Stimulated activated CD4-positive, alpha-beta T cell treated with anti-CD3 and anti-CD28 coated beads, TNF-alpha, amount 100 ng/mL, for 24 hours (primary cell): ENCODE data around the gene PI4KA.
A peak's percentile ranks its signal among the peaks of the same experiment; 100 is the strongest.
"Not testable (repeated sequence)": the region's sequence is repeated elsewhere in the genome, so short reads cannot be mapped to it uniquely, and the experiment has no call there.

ENCODE experiments used
- DNase-seq, 3 experiments: peaks; one replicate each; pipeline ENCODE4 v3.0.0-alpha.2; 2020; ENCODE audit warnings: low read depth in 3 of 3

Gene PI4KA

DNA sequence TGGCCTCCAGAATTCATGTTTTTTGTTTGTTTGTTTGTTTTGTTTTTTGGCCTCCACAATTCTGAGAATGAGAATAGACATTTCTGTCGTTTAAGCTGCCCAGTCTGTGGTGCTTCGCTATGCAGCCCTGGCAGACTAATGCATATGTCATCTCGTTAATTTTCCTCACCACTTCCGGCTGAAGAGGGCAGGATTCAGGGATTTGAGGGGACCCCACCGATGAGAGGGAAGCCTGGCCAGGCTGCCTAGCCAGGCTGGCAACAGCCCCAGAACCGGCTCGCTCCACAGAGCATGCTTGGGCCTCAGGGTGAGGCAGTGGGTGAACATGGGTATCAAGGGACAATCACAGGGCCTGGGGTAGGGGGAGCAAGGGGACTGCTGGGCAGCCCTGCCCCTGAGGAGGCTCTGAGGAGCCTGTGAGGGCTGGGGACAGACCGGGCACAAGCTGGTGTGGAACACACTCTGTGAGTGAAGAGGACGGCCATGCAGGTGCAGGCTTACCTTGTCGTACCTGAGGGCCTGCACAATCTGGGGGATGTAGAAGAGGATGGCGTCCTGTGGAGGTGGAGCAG lies 132.5 kb downstream of the PI4KA start:
- no peak for DNase-seq

GRCh38 chr22:20724676-20725454 lies 133.7 kb downstream of the PI4KA start:
- no peak for DNase-seq

DNA sequence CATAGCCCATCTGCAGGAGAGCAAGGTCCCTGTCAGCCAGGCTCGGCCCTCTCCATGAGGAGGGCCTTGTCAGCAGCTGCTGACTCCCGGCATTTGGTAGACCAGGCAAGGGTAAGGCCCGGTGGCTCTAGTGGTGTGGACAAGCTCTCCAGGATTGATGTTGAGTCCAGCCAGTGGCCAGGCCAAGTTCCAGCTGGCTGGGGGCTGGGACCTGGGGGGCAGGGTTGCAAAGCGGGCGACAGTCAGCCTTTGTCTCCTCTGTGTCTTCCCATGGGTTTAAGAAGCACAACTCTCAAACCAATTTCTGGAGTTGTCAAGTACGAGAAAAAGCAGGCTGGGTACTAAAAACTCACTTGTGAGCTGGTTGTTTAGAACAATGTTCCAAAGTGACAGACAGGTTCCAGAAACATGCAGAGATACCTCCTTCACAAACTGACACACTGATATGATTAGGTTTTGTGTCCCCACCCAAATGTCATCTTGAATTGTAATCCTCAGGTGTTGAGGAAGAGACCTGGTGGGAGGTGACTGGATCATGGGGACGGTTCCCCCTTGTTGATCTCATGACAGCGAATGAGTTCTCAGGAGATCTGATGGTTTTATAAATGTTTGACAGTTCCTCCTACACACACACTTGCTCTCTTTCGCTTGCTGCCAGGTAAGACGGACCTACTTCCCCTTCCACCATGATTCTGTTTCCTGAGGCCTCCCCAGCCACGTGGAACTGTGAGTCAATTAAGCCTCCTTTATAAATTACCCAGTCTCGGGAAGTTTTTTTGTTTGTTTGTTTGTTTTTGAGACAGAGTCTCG lies 137.0 kb downstream of the PI4KA start:
- DNase-seq, result no peak

DNA sequence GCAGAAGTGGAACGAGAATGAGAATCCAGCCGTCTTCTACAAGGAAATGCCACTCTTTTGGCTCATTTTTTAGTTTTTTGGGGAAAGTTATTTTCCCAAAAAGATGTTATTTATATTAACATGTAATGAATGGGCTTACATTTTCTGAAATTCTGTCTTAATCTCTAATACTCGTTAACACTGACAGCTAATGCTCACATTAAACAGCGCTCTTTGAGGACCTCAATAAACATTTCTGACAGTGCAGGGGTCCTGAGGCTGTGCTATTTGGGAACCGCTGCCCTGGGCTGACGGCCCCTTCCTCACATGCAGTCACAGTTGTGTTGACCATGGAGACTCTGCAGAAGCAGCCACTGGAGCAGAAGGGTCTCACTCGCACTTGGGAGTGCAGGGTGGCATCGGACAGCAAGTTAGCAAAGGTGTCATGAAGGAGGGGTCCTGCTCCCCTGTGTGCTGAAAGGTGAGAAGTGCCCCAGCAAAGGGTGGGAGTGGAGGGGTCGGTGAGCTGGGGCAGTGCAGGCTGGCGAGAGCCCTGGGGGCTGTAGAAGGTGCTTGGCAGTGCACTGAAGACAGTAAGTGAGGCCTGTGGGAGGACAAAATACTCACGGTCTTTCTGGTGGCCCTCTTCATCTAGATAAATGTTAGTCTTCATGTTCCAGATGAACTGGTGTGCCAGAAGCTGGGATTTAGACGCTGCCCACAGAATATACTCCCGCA lies 137.8 kb downstream of the PI4KA start:
- DNase-seq, result no peak

DNA sequence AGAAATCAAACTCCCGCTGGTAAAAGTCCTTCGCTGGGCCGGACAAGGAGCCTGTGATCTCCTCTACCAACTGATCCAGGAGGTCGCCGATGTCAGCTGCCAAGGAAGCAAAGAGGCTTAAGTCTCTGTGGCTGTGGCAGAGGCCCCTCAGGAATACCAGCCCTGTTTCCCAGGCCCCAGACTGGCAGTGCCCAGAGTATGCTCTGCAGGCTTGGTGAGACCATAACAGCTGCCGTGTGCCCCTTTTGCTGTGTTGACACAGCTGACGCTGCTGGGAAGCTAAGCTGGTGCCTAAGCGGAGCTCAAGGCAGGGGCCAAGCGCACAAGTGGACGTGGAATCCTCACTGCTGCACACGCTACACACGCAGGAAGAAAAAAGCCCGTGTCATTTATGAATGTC lies 139.9 kb downstream of the PI4KA start:
- DNase-seq, result not testable (repeated sequence)

DNA sequence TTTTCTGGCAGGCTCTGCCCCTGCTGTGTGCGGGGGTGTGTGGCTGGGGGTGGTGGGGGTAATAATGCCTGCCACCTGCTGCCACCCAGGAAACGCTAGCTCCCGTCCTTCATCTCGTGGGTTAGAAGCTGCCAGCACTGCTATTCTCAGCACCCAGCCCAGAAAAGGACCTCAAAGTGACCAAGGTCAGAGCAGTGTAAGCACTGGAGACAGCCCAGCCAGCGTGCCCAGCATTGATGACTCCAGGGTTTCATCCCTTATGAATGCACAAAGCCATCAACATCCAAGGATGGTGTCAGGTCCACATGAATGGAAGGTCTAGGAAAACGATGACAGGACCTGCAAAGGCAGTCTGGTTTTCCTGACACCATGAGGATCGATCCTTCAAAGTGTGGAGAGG lies 140.6 kb downstream of the PI4KA start:
- DNase-seq, result not testable (repeated sequence)

DNA sequence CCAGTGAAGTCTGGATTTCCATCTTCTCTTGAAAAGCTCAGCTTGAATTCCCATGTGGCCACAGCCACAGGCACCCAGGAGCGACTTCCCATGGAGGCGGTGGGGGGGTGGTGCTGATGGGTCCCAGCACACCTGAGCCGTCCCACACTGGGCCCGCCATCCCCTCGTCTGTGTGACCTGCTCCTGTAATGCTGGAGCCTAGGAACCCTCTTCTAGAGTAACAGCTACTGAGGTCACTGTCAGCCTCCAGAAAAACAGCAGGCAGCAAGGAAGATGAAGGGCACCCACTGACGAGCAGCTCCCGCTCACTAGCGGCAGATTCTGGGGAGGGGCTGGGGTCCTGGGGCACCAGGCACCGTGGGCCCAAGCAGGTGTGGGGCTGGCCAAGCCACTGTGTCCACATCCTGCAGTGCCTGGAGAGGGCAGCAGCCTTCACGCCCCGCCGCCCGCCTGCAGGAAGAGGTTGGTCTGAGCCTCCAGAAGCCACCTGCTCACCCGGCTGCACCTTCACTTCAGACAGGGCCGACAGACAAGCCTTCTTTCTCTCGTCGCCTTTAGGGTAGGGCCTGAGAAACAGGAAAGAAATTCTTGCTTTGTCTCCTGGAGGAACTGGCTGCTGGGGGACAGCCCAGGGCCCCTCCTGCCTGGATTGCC lies 141.3 kb downstream of the PI4KA start:
- DNase-seq, result not testable (repeated sequence)

DNA sequence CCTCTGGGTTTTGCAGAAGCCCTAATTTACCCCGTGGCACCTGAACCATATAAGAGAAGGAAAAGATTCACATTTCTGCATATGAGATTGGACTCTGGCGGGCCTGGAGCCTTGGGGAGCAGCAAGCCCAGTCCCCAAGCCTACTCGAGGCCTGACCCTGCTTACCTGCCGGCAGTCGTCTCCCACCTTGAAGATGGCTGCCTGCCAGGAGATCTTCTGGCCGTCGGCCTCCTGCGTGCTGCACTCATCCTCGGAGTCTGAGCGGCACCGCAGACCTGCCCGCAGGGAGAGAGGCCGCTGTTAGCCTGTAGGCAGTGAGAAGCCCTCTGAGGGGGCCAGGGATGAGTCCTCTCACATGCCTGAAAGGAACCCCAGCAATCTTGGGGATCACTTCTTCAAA lies 145.5 kb downstream of the PI4KA start:
- DNase-seq, result not testable (repeated sequence)

DNA sequence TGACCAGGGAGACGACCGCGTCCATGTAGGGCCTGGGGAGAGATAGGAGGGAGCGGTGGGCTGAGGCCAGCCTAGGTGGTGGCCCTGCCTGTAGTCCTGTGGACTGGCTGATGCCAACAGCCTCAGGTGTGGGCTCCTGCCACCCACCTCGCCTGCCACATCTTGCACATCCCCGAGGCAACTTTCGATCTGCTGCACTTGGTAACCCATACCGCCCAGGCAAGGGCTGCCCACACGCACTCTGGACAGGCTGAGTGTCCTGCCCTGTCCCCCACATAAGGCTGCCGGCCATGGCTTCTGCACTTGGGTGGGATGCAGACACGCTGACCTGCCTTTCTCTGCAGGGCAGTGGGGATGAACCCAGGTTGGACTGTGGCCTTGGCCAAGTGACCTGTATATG lies 148.6 kb downstream of the PI4KA start:
- DNase-seq, result not testable (repeated sequence)

DNA sequence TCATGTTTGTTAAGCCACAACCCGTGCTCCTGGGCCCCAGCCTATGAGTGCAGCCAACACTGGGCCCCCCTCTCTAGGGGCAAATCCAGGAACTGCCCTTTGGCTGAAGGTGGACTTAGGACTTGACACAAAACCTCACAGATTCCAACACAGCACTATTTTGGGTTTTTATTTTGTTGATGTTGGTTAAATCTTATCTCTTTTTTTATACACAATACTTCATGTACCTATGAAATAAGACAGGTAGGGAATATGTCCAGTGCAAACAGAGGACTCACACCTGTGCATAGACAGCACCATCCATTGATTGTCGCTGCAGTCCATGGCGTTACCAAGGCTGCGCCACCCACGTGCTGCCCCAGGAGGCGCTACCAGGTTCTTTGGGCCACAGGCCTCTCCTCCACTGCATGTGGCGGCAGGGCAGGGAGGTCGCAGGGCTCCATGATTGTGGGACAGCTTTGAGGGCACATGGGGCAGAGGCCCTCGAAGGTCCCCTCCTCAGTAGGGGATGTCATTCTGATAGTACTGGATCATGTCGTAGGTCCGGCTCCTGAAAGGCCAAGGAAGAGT lies 151.0 kb downstream of the PI4KA start:
- DNase-seq, result not testable (repeated sequence)

DNA sequence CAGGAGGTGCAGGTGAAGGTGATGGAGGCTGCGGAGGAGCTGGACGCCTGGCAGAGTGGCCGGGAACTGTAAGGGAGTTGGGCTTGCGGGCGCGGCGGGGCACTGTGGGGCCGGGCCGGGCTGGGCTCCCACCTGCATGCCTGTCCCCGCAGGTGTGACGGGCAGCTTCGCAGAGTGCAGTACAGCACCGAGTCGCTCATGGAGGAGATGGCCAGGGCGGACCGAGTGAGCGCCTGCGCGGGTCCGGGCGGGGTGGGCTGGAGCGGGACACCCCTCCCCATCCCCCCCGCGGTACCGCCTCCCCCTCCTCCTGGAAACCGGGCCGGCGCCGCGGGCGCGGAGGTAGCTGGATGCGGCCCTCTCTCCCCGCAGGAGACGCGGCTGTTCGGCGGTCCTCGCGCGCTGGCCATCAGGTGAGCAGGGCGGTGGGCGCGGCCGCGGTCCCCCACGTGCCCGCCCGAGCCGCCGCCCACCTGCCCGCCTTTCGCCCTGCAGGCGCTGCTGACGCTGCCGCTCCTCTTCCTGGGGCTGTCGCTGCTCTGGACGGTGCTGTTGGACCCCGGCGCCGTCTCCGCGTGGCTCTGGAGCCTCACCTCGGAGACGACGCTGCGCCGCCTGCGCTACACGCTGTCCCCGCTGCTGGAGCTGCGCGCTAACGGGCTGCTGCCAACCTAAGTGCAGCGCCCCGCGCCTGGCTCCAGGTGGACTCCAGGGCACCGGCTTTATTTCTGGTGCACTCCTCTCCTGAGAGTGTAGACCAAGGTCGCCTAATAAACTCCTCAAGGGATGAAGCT lies 154.6 kb downstream of the PI4KA start:
- not testable (repeated sequence) for DNase-seq

DNA sequence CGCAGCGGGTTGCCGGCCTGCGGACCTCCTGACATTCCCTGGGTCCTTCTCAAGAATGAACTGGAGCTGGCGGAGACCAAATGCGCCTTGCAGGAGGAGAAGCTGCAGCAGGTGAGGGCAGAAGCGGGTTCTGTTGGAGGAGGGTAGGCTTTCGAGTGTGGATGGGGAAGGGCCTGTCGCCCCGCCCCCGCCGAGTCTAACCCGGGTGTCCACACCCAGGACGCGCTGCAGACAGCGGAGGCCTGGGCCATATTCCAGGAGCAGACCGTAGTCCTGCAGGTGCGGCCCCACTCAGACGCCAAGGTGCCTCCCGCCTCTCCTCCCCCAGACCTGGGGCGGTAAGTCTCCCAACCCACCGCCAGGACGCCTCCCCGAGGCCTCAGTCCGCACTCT lies 155.2 kb downstream of the PI4KA start:
- peak in 1 of 3 experiments; percentile 30 for DNase-seq

- DNase-seq, result peak; percentile 93 to 97 (median 96)
Observed at GRCh38 chr22:20702546-20703413, 155.8 kb downstream of the PI4KA start.

DNA sequence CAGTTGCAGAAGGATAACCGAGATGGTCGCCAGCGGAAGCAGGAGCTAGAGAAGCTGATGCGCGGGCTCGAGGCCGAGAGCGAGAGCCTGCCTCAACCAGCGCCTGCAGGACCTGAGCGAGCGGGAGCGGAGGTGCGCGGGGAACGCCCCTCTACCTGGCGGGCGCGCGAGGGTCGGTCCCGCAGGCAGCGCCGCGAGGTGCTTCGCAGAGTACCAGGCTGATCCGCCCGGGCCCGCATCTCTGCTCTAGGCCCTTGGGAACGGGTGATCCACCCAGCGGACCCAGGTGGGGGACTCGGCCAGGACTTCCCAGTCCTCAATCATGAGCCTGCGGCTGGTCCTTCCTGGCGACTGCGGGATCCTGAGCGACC lies 156.5 kb downstream of the PI4KA start:
- peak in 1 of 3 experiments; percentile 11 for DNase-seq

DNA sequence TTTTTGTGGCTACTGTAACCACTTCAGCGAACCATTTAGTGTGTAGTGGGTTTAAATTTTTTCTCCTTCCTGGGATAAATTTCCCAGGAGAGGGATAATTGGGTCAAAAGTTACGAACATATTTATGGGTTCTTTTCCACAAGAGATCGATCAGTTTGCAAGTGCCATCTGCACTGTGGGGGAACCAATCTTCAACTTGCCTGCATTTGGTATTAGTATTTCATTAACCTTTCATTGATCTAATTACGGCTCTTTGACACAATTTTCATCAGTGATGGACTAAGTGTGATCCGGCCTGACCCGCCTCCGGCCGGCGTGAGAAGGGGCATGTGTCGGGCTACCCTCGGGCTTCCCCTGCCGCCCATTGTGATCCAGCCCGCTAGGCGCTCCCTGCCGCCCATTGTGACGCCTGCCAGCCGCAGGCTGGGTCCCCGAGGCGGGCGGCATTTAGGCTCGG lies 156.9 kb downstream of the PI4KA start:
- DNase-seq, result not testable (repeated sequence)

DNA sequence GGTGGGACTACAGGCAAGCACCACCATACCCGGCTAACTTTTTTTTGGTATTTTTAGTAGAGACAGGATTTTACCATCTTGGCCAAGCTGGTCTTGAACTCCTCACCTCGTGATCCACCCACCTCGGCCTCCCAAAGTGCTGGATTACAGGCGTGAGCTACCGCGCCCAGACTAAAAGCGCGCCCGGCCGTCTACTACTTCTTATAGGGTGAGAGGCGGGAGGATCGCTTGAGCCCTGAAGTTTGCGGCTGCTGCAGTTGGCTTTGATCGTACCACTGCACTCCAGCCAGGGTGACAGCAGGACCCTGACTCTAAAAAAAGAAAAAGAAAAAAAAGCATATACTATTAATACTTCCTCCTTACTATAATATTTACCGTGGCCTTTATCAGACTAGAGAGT lies 158.3 kb downstream of the PI4KA start:
- not testable (repeated sequence) for DNase-seq

DNA sequence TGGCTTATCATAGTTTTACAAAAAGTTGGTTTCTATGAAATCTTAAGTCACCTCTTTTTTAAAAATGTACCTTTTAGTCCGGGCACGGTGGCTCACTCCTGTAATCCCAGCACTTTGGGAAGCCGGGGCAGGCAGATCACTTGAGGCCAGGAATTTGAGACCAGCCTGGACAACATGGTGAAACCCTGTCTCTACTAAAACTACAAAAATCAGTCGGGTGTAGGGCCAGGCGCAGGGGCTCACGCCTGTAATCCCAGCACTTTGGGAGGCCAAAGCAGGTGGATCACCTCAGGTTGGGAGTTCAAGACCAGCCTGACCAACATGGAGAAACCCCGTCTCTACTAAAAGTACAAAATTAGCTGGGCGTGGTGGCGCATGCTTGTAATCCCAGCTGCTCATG lies 158.8 kb downstream of the PI4KA start:
- DNase-seq, result not testable (repeated sequence)

DNA sequence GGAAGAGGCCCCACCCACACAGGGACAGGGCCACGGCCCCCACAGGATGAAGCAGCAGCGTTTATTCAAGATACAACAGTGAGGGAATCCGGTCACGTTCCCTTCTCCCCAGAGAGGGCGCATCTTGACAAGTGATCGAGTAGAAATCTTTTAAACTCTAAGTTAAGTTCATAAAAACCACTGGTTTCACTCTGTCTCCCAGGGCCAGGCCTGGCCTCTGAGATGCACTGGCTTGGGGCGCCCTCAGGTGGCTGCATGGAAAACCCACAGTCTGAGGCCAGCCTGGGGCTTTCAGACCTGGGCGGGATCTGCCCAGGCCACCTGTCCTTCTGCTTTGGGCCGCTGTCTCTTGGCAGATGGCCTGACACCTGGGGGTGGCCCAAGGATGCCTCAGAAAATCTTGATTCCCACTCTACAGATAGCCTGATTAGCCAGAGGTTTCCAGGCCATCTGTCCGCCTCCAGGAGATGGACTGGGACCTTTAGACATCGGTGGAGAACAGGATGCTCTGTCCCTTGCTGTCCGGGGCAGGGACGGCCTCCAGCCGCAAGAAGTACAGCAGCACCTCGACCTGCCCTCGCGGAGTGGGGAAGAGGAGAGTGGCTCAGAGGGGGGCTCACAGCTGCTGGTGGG lies 161.0 kb downstream of the PI4KA start:
- peak; percentile 42 to 71 (median 46) for DNase-seq

GRCh38 chr22:20696056-20696455 lies 162.6 kb downstream of the PI4KA start:
- DNase-seq, result not testable (repeated sequence)
